Fibroblast of peridontal ligament (primary cell): ENCODE data around the gene CCDC15.
"Not testable (repeated sequence)": the region's sequence is repeated elsewhere in the genome, so short reads cannot be mapped to it uniquely, and the experiment has no call there.

Source experiments
- DNase-seq: peaks from one replicate; pipeline ENCODE4 v3.0.0-alpha.2; 2010; ENCODE audit errors: extremely low read depth

The CCDC15 gene

GRCh38 chr11:124988063-124988462, 34.1 kb downstream of the CCDC15 start:
- no peak for DNase-seq

GRCh38 chr11:125001079-125001778, 47.2 kb downstream of the CCDC15 start:
- no peak for DNase-seq

- no peak for DNase-seq
Observed at GRCh38 chr11:125001849-125002248, 47.8 kb downstream of the CCDC15 start.

- no peak for DNase-seq
Observed at GRCh38 chr11:125005491-125005890, 51.5 kb downstream of the CCDC15 start.

GRCh38 chr11:125016413-125016812, 62.4 kb downstream of the CCDC15 start:
- no peak for DNase-seq

DNA sequence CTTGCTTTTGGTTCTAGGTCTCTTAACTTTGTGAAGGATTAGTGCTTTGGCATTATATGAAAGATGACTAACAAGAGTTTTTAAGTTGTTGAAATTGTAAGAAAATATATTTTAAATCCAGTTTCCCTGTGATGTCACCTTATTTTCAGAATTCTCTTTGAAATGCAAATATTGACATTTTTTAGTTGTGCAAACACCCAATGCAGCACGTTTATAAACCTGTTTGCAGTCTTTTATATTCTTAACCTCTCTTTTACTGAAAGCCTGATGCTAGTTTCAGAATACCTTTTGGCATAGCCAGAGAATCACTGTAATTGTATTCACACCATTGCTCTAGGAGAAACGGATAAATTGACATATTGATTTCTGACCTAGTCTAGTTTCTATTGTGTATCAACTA, 66.3 kb downstream of the CCDC15 start:
- DNase-seq = no peak

DNA sequence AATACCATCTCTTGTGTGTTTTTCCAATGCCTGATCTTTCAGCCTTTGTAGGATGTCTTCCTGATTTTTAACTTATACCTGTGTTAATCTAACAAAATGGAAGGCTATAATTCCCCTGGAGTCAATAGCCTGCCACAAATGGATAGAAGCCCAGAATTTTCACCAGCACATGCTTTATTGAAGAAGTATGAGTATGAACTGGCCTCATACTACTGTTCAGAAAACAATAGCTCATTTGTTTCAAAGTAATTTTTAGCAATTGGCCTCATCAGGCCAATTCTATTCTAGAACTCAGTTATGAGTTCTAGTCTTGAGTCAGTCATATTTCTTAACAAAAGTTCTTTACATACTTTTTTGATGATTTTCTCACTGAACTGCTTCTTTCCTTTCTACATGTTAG, 68.5 kb downstream of the CCDC15 start:
- DNase-seq = peak; percentile 14

DNA sequence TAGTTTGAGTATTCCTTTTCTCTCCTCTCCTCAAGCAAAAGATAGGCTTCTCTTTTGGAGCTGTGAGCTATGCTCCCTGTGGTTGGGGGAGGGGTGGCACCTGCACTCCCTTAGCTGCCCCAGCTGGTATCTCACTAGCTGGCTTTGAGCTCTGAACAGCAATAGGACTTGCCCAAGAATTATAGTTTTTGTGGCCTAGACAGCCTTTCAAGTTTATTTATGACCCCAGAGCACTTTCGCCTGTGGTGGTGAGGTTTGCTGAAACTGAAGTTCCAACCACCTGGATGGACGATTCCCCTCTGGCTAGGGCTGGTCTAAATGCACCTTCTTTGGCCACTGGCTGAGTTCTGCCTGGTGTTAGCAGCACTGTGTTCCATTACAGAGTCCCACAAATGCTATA, 72.0 kb downstream of the CCDC15 start:
- DNase-seq = no peak

DNA sequence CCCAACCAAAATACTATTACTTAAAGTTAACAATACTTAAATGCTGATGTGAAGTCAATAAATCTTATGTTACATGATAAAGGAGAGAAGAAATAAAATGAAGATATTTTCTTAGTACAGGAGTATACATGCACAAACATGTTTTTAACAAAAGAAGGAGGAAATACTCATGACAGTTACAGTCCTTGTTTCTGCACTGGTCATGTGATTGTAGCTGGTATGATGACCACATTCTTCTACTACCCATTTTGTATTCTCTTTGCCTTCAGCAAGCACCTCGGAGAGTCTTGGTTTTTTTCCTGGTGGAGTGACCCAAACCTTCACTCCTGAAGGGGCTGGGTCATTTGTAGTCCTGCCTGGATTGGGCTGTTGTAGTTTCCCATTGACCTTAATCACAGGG, 75.4 kb downstream of the CCDC15 start:
- DNase-seq = not testable (repeated sequence)

- peak; percentile 91 for DNase-seq
Observed at GRCh38 chr11:125036933-125037332, 82.9 kb downstream of the CCDC15 start.

DNA sequence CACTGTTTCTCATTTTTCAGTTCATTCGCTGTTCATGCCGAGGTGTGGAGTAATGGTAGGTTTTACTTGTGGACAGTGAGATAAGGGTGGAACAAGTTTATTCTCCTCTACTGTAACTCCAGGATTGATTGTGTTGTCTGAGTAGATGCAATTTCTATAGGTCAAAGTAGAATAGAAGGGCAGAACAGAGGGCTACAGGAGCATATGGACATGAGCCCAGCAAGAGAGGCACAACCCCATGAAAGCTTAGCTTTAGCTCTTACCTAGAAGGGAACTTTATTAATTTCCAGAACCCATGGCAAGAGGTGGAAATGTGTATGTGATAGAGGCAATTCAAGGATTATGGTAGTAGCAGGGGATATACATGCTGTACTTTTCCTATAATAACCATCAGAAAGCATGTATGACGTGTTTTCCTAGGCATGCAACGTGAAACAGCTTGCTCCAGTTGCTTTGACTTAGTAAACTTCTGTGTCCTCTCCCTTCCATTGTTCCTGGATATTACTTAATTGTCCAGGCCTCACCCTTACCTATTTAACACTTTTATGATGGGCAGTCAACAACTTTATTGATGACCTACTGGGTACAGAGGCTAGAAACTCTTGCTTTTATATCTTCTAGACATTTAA, 95.3 kb downstream of the CCDC15 start:
- DNase-seq = no peak

- no peak for DNase-seq
Observed at GRCh38 chr11:125052047-125052446, 98.0 kb downstream of the CCDC15 start.

DNA sequence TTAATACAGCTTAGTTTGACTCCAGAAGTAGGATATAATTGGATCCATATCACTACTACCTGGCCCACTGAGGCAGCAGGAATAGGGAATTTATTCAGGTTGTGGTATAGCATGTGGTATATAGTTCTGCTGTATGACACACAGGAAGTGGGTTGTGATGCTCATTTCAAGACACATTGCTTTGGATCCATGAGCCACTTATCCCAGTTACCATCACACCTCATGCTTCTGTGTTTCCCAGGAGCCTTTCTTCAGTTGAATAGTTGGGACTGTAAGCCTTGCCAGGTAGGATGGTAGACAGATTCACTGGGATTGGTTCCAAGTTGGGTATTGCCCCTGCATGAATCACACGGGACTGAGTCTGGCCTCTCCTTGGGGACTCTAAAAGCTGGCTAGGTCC, 99.2 kb downstream of the CCDC15 start:
- no peak for DNase-seq

DNA sequence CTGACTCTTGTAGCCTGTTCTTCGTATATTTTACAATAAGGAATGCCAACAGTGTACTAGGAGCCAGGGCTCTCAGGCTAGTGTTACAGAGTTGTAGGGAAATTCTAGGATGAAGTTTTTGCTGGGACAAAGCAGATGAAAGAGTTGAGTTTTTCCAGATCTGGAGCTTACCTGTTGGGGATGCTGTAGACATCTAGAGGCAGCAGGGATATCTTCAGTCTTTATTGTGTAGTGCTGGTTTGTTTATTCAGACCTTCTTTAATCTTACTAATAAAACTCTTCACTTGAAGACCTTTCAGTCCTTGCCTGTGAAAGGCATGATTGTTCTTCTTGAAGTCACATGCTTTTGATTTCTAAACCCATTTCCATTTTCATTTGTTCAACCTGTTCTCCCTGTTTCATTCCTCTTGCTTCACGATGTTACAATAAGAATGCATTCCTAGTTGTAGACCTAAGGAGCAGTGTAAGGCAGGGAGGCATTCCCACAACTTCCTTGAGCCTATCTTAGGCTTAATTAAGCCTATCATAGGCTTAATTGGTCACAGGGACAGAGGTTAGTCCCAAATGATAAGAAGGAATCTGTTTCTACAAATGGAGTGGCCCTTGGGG, 101.2 kb downstream of the CCDC15 start:
- DNase-seq = no peak

- DNase-seq = not testable (repeated sequence)
Observed at GRCh38 chr11:125056111-125056510, 102.1 kb downstream of the CCDC15 start.

DNA sequence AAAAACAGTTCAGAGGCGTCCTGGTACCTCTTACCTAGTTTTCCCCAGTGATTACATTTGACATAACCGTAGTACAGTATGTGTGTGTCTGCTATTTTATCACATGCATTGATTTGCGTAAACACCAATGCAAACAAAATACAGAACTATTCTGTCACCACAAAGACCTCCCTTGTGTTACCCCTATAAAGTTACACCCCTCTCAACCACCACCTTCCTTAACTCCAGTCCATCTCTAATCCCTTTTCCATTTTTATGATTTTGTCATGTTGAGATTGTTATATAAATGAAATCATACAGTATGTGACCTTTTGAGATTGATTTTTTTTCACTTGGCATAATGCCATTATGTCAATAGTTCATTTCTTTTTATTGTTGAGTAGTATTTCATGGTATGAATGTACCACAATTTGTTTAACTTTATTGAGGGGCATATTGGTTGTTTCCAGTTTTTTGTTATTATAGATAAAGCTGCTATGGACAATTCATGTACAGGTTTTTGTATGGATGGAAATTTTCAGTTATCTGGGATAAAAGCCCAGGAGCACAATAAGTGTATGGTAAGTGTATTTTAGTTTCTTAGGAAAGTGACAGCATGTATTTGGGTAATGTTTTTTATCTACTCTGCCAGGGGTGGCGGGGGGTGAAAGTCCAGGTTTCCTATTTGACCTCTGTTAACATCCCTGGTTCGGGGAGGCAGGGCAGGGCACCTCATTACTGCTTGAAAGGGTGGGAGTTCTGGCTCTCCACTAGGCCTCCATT, 103.1 kb downstream of the CCDC15 start:
- no peak for DNase-seq

DNA sequence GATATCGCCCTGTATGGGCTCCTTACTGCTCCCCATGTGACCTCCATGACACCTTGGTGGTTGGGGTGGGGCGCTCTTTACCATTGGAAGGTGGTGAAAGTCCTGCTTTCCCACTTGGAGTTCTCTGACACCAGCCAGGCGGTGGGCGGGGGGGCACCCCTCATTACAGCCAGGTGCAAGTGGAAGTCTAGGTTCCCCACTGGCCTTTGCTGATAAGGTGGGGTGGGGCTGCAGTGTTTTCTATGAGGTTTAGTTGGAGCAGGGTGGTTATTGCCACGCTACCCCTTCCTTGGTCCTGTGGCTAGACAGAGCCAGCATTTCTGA, 103.7 kb downstream of the CCDC15 start:
- no peak for DNase-seq

GRCh38 chr11:125061281-125061680, 107.3 kb downstream of the CCDC15 start:
- DNase-seq = no peak

GRCh38 chr11:125062218-125062930, 108.4 kb downstream of the CCDC15 start:
- DNase-seq = no peak

DNA sequence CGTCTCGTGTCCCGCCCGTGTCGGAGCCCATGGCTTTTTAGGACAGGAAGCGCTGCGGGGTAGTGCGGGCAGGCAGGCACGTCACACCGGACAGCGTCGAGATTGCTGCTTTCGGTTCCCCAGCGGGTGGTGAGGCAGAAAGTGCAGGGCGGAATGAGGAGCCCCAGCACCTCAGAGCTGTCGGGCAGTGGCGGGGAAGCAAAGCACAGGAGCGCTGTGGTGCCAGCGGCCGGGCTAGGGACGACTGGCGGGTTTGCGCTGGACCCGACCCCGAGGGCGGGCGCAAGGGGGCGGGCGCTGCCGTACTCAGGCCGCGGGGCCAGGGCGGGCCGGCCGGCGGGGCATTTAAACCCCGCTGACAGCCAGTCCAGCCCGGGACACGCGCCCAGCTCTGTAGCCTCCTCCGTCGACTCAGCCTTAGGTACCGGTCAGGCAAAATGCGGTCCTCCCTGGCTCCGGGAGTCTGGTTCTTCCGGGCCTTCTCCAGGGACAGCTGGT, 109.0 kb downstream of the CCDC15 start, which contains the start of gene SLC37A2:
Gene SLC37A2, plus strand, starts transcription at position 375 of the 498 bp plus-strand sequence. Its CDS starts 63 bp downstream, at position 438.
- peak; percentile 43 for DNase-seq

DNA sequence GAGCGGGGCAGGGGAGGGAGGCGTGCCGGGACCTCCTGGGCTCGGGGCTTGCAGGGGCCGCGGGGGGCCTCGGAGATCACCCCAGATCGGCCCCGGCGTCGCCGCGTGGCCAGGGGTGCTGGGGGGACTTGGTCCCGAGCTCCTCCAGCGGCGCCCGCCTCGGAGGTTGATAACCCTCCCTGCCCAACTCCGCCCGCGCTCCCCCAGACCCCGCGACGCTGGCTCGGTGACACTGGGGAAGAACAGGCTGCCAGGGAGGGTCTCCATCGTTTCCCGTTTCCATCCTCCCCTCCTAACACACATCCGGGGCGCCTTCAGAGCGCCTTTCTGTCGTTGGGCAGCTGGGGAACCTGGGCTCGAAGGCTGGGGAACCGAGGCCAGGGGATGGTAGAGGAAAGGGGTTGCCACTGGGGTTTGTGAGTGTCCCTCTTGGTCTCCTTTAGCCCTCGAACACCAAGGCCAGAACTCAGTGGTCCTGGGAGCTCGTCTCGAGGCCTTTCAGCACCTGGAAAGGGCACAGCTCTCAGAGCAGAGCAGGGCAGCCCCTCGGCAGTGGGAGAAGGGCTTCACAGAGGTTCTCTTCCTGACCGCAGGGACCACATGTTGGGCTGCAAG, 109.5 kb downstream of the CCDC15 start:
- DNase-seq = no peak
